NCI-H2196 treated with DMSO at 0.1 percent for 48 hours (cell line): Measurements from ENCODE around the gene FARS2.

Experiments
- DNase-seq: peaks from one replicate; lab custom pipeline; 2025; ENCODE audit not compliant: unreplicated experiment; lab: John Stamatoyannopoulos, UW

FARS2 gene

DNA sequence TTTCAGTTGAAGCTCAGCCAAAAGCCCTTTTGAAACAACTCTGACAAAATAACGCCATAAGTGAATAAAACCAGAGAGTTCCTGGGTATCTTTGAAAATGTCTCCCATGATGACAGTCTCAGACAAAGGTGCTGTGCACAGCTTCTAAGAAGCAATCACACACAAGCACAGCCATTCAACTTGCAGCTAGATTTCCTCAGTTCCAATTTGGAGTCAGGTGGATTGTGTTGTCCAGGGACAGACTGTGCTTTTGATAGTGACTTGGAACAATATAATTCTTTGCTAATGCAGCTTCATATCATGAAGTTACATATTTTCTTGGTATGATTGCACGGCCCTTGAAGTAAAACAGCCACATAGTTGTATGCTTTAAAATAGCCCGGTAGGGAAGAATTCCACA lies 105.6 kb downstream of the FARS2 start:
- no peak for DNase-seq

DNA sequence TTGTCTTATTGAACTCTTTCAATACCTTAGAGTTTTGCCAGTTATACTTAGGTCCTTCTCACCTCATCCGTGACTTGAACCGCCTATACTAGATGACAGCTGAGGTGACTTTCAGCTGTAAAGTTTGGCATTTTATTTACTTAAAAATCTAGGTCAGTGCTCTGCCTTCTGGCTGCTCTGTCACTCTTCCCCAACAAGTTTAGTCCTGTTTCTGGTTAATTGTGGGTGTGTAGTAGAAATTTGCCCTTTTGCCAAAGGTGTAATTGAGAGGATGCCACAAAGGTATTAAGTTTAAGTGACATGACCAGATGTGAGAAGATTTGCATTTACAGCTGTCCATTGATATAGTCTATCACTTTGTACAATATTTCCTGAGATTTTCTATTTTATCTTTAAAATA lies 106.2 kb downstream of the FARS2 start:
- no peak for DNase-seq

DNA sequence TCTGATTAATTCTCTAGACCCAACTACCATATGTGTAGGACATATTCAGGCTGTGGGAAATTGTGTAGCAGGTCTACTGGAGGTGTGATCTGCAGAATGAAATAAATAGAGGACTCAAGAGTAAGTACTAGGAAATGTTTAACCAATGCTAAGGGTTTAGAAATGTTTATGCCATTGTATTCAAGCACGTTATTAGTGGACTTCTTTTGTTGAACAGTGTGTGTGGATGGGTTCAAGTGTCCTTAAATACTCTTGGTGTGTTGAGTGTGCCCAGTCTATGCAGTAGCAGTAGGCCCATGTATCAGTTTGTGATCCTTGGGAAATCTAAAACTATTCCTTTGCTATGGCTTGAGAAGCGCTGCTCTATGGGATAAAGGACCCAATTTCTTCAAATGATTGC lies 112.1 kb downstream of the FARS2 start:
- DNase-seq, result no peak

DNA sequence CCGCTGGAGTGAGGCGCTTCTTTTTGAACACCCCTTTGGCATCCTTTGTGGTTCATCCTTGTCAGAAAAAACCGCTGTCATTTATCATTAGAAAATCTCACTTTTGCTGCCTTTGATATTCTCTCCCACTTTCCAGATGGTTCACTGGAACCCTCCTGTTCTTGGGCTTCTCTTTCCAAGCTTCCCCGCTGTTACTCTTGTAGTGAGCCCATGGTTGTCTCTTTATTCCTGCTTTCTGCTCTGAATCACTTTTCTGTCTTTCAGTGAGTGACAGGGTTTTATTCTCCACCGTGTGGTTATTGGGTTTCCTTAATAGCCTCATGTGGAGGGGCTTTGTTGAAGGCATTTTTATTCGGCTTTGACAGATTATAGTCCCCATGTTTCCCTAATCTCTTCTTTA lies 117.0 kb downstream of the FARS2 start:
- DNase-seq, result no peak

DNA sequence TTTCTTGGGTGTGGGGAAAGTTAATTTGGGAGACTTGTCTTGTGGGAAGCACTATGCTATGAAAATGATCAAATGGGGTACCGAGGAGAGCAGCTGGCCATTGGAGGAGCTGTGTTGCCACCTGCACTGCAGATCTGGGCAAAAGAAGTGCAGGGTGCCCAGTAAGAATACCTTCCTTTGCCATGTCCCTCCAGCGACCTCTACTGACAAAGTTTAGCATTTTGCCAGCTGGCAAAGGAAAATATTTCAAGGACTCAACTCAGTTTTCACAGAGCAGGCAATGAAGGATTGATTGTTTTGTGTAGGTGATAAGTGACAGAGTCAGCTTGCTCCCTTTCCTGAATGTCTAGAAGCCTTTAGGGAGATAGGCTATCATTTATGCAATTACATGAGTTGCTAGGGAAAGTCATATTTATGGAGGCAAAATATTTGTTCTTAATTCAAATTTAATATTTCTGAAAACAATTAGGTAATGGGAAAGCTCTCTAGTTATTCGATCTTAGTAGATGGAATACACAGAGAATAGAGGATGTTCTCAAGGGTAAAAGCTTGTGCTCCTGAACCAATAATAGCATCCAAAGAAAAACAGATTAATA lies 118.4 kb downstream of the FARS2 start:
- DNase-seq, result no peak

DNA sequence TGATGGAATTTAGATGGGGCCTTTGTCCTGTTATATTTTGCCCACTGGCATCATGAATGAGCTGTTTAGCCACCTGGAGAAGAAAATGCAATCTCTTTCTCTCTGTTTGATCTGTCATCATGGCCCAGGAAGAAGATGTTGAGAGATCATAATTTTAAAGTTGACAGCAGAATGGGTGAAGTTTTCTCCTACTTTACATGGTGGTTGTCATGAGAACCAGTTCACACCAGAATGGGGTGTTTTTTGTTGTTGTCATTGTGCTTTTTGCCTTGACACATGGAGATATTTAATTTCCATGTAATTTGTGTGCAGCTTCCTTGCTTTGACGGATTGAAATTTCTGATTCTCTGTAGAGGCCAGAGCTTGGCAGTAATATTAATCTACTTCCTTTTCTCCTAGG lies 122.5 kb downstream of the FARS2 start:
- DNase-seq, result no peak

DNA sequence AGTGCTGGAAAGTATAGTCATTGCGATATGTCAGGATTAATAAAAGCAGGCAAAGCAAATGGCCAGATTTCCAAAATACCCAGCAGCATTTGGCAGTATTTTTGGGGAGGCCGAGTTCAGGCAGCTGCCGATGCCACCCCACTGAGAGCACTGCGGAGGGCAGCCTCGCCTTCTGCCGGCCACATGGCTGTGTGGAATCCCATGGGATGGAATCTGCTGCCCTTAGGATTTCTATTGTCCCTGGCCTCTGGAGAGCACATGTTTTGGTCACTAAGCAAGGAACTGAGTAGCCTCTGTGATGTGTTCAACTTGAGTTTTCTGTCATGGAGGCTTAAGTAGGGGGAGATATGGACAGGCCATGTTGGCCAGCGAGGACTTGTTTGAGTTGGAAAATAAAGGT lies 123.0 kb downstream of the FARS2 start:
- DNase-seq, result no peak

DNA sequence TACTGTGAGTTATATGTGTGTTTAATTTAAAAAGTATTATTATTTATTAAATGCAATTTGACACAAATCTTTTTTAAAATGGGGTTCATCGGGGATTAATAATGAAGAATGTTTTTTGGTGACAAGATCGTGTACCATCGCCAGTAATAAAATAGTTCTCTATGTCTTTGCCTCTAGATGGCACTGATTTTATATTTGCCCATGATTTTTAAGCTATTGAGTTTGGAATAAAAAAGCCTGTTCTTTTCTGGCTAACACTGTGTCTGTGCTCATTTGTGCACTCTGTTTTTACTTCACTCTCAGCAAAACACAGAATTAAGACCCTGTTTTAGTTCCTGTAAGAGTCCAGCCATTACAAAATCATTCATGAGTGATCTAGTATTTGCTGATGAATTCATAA lies 127.0 kb downstream of the FARS2 start:
- no peak for DNase-seq

DNA sequence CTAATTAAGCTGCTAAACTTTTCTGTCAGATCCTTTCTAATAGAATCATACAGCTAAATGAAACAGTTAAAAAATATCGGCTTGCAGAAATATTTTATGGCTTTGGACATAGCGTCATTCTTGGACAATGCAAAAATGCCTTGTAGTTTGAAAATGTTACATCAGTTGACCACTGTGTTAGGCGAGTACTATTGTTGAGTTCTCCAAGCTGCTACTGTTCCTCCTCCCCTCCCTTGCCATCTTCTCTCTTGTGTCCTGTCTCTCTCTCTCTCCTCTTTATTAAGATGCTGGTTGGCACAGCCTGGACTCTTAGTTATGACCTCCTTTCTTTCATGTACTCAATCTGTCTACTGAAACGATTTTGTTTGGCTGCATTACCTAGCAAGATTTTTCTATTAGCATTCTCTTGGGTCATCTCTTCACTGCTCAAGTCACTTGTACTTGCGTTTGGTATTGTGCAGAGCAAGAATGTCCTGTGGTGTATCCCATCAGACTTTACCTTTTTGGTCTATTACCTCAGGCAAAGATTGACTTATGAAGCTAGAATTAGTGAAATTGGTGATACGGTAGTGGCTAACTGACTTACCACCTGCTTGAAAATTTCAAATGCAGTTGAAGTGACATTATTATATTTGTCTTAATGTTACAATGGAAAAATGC lies 127.9 kb downstream of the FARS2 start:
- no peak for DNase-seq

DNA sequence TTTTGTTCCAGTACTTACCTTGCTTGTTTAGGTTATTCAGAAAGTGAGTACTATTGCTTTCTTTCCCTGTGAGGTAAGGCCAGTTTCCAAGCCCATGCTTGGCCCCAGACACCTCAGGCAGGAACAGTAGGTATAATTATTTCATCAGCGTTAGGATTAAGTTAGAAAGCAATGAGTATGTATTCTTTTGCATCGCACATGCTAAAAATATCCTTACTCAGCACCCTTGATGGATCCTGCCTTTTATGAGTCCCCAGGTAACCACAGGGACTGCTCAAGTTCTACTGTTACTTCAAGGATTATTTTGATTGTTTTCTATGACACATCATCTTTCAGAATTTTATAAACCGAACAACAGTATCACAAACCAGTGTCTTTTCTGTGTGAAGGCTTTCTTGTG lies 128.9 kb downstream of the FARS2 start:
- DNase-seq, result no peak

DNA sequence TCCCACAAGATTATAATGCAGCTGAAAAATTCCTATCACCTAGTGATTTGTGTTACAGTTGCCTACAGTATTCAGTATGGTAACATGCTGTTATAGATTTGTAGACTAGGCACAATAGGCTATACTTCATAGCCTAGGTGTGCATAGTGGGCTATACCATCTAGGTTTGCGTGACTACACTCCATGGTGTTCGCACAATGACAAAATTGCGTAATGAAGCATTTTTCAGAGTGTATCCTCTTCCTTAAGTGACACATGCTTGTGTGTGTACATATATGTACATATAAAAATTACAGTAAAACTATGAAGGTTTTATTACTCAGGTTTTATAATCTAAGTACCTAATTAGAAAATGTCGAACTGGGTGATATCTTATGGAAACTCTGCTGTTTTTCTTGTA lies 133.0 kb downstream of the FARS2 start:
- DNase-seq, result no peak

DNA sequence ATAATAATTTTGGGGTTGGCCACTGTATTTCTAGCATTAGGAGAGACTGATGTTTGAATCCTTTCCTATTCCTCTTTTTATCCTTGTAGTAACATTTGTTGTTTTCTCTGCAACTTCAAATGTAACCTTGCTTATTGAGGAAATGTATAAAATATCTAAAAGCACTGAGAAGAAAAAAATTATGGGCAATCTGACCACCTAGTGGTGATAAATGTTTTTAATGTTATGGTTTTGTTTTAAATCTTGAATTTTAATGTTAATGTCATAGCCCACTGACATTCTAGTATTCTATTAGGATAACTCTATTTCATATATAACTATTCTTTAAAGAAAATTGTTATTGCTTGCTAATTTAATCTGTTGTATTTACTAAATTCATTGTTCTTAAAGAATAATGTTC lies 134.4 kb downstream of the FARS2 start:
- DNase-seq, result no peak

DNA sequence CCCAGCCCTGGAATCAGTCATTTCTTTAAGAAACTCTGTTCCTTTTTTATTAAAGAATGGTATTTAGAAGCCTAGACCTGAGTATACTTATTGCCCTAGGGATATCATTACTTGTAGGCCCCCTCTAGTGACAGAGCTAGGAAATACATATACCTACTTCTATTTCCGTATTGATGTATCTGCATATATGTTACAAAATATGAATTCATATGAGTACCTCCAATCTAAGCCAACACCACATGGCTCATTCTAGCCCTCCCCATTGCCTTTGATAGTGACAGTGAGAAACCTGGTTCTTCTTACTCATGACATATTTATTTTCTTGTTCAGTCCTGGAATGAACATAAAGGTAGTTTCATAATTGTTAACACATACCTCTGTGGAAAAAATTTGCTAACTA lies 137.2 kb downstream of the FARS2 start:
- DNase-seq, result no peak

DNA sequence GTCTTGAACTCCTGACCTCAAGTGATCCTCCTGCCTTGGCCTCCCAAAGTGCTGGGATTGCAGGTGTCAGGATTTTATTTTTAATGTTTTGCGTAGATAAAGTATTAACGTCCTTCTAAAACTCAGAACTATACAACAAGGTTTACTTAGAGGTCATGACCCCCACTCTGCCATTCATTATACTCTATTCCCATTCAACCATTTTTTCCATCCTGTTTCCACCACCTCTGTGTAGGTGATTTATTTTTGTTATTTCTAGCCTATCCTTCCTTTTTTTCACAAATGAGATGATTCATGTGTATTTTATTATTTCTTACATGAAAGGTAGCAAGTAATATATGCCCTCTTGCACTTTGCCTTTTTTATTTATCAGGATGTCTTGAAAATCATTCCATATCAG lies 138.1 kb downstream of the FARS2 start:
- DNase-seq, result no peak

DNA sequence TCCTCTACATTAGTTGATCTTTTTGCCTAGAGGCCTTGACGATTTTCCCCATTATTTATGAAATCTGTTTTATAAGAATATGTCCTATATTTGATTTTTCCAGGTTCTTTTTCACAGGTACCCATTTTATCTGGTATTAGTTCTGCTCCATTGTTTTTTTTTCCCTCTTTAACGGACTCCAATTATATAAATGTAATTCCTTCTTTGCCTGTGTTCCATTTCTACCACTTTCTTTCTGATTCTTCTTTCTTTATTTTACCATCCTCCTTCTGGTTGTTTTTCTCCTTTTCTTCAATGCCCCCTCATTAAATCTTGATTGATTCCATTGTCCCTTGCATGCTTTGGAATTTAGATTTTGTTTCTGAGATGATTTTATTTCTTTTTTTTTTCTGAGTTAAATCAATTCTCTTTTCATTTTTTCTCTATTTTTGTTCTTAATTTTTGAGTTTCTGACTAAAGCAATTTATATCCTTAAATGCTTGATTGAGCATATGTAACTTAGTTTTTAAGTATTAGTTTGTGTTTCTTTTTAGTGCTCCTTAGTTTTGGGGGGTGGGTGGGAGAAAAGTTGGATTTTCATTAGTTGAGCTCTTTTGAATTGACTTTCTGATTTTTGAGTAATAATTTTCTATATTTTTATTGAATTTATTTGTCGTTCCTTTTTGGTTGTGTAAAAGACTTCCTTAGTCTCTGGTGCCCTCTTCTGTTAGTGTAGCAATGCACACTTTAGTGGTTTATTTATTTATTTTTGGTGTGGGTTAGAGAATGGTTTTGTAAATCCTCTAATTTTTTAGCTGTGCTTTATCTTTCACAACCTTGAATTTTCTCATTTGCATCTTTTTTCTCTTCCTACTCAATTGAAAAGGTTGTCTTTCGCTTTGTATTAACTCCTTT lies 140.8 kb downstream of the FARS2 start:
- DNase-seq, result no peak

DNA sequence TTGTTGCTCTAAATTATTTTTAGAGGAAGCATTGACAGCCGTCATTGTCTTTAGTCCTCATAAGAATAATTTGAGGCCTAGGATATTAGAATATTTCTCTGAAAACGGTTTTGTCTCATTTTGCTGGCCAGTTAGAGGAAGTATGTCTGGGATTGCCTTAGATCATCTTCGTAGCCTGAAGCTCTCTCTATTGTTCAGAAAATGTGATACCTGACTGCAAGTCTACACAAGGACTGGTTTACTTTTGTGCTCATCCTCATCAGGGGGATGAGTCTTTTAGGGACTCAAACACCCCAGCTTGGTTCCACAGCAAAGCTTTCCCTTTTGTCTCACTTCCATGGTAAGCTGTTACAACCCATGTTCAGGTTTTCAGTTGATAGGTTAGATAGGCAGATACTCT lies 141.8 kb downstream of the FARS2 start:
- no peak for DNase-seq

DNA sequence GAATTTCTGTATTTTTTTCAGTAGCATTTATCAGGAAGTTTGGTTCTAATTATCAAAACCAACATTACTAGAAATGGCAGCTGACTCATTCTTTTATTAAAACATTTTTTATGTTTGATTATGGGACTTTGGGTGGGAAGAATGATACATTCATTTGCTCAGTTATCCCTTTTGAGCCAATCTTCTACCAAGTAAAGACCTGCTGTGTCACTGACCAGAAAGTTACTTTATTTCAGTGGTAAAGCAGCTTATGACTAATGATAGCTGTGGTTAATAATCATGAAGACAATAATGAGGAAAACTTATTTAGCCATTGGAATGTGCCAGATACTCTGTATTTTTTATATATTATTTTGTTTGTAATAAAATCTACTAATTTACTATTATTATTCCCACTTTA lies 142.3 kb downstream of the FARS2 start:
- DNase-seq, result no peak

DNA sequence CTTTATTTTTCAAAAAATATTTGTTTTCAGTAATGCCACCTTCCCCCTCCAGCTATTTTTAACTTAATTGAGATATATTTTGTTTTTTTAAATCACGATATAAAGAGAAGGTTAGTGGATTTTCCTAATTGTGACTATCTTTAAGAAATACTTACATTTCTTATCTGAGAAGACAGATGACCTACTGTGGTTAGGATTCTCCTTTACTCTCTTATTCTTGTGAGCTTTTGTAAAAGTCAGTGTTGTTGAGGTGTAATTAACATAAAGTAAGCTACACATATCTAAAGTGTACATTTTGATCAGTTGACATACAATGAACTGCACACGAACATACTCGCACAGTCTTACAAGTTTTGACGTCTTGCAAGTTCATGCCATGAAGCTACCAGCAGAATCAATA lies 144.7 kb downstream of the FARS2 start:
- no peak for DNase-seq

DNA sequence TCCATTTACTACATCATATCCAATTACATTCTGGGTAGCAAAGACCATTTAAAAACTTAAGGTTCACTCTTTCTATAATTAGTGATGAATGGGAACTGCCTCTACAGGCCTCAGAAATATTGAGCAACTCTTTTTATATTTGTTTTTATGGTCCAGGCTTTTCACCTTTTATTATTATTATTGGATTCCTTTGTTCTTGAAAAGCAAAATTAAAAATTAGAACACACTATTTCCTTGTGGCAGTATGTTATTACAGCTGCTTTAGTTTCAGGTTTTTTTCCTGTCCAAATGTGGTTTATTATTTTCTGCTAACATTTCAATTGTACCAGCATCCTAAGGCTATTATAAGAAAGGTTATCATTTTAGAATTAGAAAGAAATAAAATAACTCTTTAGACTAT lies 150.1 kb downstream of the FARS2 start:
- no peak for DNase-seq

DNA sequence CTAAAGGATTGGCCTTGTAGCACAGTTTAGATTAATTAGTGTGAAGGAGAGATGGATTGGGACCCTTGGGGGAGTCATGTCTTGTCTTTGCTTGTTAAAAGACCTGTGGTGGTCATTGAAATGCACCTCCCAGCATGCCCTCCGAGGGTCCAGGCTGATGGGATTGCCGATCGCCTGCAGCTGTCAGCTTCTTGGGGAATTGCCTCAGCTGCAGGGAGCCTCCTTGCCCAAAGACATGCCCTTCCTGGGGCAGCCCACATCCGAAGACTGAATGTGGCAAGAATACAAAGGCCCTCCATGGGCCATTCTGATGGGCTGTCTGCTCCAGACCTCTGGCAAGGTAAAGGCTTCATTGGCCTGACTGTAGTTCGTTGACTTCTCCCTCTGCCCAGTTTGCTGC lies 150.7 kb downstream of the FARS2 start:
- no peak for DNase-seq

DNA sequence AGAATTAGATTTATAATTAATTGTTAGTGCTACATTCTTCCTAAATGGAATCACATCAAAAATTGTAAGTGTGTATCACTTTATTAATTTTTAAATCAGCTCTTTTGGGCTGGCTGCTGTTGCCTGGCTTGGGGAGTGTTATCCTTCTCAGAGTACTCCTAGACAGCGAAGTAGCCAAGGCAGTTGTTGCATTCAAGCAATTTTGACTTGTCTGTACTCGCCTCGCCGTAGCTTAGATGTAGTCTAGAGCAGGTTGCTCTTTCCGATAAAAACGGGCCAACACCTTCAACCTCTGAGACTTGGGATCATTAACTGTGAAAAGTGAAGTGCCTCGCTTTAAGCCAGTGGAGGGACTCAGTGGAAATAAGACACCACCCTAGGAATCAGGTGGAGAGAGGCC lies 151.3 kb downstream of the FARS2 start:
- no peak for DNase-seq

DNA sequence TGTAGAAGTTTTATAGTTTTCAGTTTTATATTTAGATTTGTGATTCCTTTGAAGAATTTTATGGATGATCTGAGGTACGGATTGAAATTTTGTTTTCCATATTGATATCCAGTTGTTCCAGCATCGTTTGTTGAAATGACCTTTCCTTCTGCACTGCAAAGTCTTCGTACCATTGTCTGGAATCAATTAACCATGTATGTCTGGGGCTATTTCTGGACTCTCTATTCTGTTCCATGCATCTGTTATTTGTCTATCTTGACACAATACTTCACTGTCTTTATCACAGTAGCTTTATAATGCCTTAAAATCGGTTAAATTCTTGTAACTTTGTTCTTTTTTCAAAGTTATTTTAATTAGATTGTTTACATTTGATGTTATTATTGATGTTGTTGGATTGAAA lies 154.9 kb downstream of the FARS2 start:
- no peak for DNase-seq
